ENCODE data around the gene SFXN2. TPM values are rescaled to one million over a fixed set of nuclear protein-coding genes. Genes with fewer than 3 reads are reported as not detected.

Gene SFXN2
- total and polyA plus RNA-seq, 12 donors: 0.91 to 12.2 (median 5.7) TPM

DNA sequence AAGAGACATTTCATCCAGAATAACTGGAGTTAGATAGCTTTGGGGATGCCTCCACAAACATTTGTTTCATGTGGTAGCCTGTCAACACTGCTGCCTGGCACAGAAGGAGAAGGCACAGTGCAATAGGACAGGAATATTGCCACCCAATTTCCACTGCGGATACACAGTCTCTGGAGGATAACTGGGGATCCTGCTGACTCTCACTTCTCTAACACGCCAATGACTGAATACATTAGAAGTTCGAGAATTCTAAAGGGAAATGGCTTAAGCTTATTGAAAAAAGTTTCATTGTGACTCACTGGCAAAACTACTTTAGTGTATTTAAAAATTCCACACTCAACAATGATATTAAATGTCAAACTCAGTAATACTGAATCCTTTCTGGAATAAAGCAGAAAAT lies 13.2 kb upstream of the SFXN2 start:
- Histone ChIP-seq H3K4me3 (no peak overlapping the region), H3K27me3 (no peaks in the 10 kb centered on the region), H3K36me3 (replicated peaks in 1 of 2) (peaks cover 0 to 8% of the 10 kb centered on the region in 2 donors), H3K27ac (no peak overlapping the region), H3K4me1 (replicated peaks in 1 of 2) (no peaks in the 10 kb centered on the region), H3K9me3 (replicated peaks in 1 of 3) (no peaks in the 10 kb centered on the region)
- intact Hi-C loops (cut with DNase I): no loop called here
- DNase-seq: no peak
- no peak for TF ChIP-seq POLR2A (IDR thresholded peaks at IDR 0.05)
- TF ChIP-seq, protein P1, sequence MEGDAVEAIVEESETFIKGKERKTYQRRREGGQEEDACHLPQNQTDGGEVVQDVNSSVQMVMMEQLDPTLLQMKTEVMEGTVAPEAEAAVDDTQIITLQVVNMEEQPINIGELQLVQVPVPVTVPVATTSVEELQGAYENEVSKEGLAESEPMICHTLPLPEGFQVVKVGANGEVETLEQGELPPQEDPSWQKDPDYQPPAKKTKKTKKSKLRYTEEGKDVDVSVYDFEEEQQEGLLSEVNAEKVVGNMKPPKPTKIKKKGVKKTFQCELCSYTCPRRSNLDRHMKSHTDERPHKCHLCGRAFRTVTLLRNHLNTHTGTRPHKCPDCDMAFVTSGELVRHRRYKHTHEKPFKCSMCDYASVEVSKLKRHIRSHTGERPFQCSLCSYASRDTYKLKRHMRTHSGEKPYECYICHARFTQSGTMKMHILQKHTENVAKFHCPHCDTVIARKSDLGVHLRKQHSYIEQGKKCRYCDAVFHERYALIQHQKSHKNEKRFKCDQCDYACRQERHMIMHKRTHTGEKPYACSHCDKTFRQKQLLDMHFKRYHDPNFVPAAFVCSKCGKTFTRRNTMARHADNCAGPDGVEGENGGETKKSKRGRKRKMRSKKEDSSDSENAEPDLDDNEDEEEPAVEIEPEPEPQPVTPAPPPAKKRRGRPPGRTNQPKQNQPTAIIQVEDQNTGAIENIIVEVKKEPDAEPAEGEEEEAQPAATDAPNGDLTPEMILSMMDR (IDR thresholded peaks at IDR 0.05): no peak
- WGBS, 4 donors: 77 to 96% (median 87%) methylated on average over 3 of the region's 3 CpGs

- H3K36me3 ChIP-seq (replicated peaks in 1 of 2): peaks cover 0 to 8% of the 10 kb centered on the region in 2 donors
- TF ChIP-seq, protein P1 (IDR thresholded peaks at IDR 0.05): no peak
- no peak for TF ChIP-seq POLR2A (IDR thresholded peaks at IDR 0.05)
- intact Hi-C loops (cut with DNase I): no loop called here
Measured at GRCh38 chr10:102701796-102702195, 12.6 kb upstream of the SFXN2 start.

GRCh38 chr10:102702742-102703141 lies 11.7 kb upstream of the SFXN2 start:
- intact Hi-C loops (cut with DNase I): no loop called here
- 77 to 93% (median 80%) methylated on average over 2 of the region's 2 CpGs for WGBS, 4 donors
- TF ChIP-seq POLR2A (IDR thresholded peaks at IDR 0.05): no peak
- TF ChIP-seq, protein P1 (IDR thresholded peaks at IDR 0.05): no peak
- Histone ChIP-seq H3K27me3 (no peaks in the 10 kb centered on the region), H3K9me3 (replicated peaks in 1 of 3) (no peaks in the 10 kb centered on the region), H3K36me3 (replicated peaks in 1 of 2) (peaks cover 0 to 7% of the 10 kb centered on the region in 2 donors), H3K4me1 (replicated peaks in 1 of 2) (no peaks in the 10 kb centered on the region), H3K4me3 (no peak overlapping the region), H3K27ac (no peak overlapping the region)
- DNase-seq: no peak

More at GRCh38 chr10:102701796-102702195, 12.6 kb upstream of the SFXN2 start:
- H3K4me3 ChIP-seq: no peak overlapping the region
- 94 to 99% (median 97%) methylated on average over 2 to 3 of the region's 3 CpGs for WGBS, 4 donors
- no peaks in the 10 kb centered on the region for H3K27me3 ChIP-seq
- no peak for DNase-seq
- H3K4me1 ChIP-seq (replicated peaks in 1 of 2): no peaks in the 10 kb centered on the region
- H3K27ac ChIP-seq: no peak overlapping the region
- H3K9me3 ChIP-seq (replicated peaks in 1 of 3): no peaks in the 10 kb centered on the region

- Histone ChIP-seq H3K9me3 (replicated peaks in 1 of 3) (no peaks in the 10 kb centered on the region), H3K27me3 (no peaks in the 10 kb centered on the region), H3K4me1 (replicated peaks in 1 of 2) (no peaks in the 10 kb centered on the region), H3K27ac (no peak overlapping the region), H3K4me3 (no peak overlapping the region), H3K36me3 (replicated peaks in 1 of 2) (no peaks in the 10 kb centered on the region)
- TF ChIP-seq, protein P1 (IDR thresholded peaks at IDR 0.05): no peak
- TF ChIP-seq POLR2A (IDR thresholded peaks at IDR 0.05): no peak
- intact Hi-C loops (cut with DNase I): no loop called here
- WGBS, 4 donors: 87 to 92% (median 88%) methylated on average over 6 of the region's 6 CpGs
- no peak for DNase-seq
Measured at GRCh38 chr10:102704915-102705314, 9.5 kb upstream of the SFXN2 start.

Data from adrenal gland (tissue), 12 donors.